AG04449 (cell line): ENCODE measurements around the gene NRG2.

Source experiments
- CTCF ChIA-PET: fragments of 350-600 bp; formaldehyde crosslinking; extraction: SDS; loops from one replicate; lab custom pipeline; 2021; ENCODE audit warnings: antibody characterized with exemption; lab: Yijun Ruan, JAX
- POLR2A ChIA-PET: fragments of 400-600, 350-600 bp; formaldehyde crosslinking; extraction: SDS; loops from one replicate; lab custom pipeline; 2020; ENCODE audit warnings: antibody characterized with exemption, inconsistent platforms; lab: Yijun Ruan, JAX
- DNase-seq: peaks from one replicate; pipeline ENCODE4 v3.0.0-alpha.2; 2010; ENCODE audit warnings: low read depth, low spot score
- H3K4me3 ChIP-seq: 2 replicates; pipeline ENCODE4 v1.5.1; 2011; ENCODE audit warnings: low read depth, mild to moderate bottlenecking, control low read depth, low read length
- TF ChIP-seq, protein P1 (sequence below): IDR thresholded peaks from one replicate; pipeline ENCODE4 v1.5.1; 2011; ENCODE audit warnings: mild to moderate bottlenecking, moderate library complexity, low read length, control low read depth, inconsistent platforms; ENCODE audit not compliant: insufficient read depth; ENCODE audit errors: missing control alignments

Gene NRG2

DNA sequence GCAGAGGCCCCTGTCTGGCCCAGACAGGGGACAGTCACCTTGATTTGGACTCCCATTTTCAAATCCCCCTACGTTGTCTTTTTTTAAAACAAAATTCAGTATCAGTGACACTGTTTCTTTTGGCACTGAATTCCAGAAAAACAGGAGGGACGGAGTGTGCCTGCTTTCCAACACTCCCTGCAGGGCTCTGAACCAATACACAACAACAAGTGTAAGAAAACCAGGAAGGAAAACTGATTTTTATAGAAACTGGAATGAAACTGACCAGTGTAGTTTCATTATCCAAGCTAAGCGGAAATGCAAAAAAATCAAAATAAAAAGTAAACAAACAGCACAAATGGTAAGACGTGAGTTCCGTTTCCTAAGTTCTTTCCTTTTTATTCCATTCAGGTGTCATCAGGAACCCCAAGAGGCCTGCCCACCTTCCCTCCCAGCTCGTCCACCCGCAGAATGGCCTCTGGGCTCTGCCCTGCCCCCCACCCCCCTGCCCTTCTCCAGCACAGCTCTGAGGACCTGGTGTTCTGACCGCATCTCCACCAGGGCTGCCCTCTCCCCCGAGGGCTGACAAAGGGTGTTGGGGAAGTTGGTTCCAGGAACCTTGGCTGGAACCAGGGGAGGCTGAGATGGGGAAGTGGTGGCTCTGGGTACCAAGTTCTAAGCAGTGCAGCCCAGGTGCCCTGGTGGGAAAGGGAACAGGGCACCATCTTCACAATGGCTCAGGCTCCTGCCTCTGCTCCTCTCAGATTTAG is 173.9 kb downstream of the NRG2 start:
- ChIA-PET POLR2A (no interaction called here), CTCF (interaction anchor here (1.1 to 1.3 kb wide), 2 partner anchors 10 to 94 kb away, joined by 3 read pairs; no protein-coding TSS in a partner anchor)
- no peak overlapping the region for H3K4me3 ChIP-seq
- DNase-seq, result no peak
- TF ChIP-seq, protein P1, sequence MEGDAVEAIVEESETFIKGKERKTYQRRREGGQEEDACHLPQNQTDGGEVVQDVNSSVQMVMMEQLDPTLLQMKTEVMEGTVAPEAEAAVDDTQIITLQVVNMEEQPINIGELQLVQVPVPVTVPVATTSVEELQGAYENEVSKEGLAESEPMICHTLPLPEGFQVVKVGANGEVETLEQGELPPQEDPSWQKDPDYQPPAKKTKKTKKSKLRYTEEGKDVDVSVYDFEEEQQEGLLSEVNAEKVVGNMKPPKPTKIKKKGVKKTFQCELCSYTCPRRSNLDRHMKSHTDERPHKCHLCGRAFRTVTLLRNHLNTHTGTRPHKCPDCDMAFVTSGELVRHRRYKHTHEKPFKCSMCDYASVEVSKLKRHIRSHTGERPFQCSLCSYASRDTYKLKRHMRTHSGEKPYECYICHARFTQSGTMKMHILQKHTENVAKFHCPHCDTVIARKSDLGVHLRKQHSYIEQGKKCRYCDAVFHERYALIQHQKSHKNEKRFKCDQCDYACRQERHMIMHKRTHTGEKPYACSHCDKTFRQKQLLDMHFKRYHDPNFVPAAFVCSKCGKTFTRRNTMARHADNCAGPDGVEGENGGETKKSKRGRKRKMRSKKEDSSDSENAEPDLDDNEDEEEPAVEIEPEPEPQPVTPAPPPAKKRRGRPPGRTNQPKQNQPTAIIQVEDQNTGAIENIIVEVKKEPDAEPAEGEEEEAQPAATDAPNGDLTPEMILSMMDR, result no peak

DNA sequence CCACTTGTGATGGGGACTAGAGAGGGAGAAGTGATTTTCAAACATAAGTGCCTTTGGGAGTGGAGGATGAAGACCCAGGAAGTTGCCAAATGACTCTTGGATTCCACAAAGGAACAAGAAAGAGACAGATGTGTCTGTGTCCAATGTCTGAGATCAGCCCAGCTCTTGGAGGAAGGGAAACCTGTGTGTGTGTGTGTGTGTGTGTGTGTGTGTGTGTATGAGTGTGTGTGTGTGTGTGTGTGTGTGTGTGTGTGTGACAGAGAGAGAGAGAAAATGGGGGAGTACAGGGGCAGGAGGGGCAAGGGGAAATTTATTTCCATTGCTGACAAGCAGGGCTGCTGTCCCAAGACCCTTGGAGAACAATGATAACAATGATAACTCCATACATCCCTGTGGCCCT is 175.5 kb downstream of the NRG2 start:
- TF ChIP-seq, protein P1, result no peak
- DNase-seq, result no peak
- no peak overlapping the region for H3K4me3 ChIP-seq
- ChIA-PET POLR2A (no interaction called here), CTCF (interaction anchor here (1.1 to 9.6 kb wide), 5 partner anchors 17 to 101 kb away, joined by 3 to 144 read pairs (median 14); no protein-coding TSS in a partner anchor)

DNA sequence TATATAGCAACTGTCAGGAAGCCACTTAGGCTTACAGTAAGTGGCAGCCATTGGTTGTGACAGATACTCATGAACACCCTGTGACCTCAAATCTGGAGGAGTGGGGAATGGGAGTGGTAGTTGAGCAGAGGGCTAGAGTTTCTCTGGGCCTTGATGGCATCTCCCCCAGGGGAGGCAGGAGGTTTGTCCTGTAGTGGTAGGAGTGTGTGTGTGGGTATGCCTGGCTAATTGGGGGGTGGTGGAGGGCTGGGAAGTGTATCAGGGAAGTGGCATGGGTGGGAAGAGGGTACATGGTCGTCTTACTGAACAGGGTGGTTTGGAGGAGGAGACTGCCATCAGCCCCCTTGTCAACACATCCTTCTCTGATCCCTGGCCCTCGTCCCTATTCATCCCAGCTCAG is 176.0 kb downstream of the NRG2 start:
- DNase-seq, result no peak
- ChIA-PET CTCF (interaction anchor here (0.8 to 9.6 kb wide), 7 partner anchors 17 to 102 kb away, joined by 3 to 144 read pairs (median 7); no protein-coding TSS in a partner anchor), POLR2A (no interaction called here)
- TF ChIP-seq, protein P1, result no peak
- no peak overlapping the region for H3K4me3 ChIP-seq

DNA sequence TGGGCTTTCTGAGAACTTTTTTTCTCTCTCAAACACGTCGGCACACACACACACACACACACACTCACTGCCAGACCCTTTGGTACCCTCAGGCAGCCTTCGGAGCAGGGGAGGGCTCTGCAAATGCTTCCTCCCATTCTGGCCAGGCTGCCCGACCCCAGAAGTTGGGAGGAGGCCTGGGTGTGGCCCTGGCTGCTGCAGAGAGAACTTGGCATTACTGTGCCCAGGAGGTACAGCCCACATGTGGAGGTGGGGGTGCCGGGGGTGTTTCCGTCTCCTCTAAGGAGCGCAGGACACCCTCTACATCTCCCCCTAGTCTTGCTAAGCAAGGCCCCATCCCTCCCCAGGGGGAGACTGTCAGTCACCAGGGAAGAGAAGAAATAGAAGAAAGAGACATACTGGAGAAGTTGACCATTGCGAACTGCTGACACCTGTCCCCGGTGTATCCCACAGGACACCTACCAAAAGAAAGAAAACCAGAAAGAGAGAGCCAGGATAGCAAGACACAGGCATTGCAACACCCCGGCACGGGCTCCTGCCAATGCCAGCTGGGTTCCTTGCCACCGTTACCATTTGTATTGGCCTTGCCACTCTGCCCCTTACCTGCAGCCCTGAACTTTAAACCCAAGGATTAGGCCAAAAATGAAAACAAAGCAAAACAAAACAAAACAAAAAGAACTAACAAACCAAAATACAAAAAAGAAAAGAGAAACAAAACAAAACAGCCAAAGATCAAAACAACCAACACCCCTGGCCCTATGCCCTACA is 178.2 kb downstream of the NRG2 start:
- DNase-seq, result no peak
- TF ChIP-seq, protein P1, result no peak
- H3K4me3 ChIP-seq, result no peak overlapping the region
- ChIA-PET POLR2A (no interaction called here), CTCF (interaction anchor here (0.9 to 9.6 kb wide), 14 partner anchors 8 to 233 kb away, joined by 3 to 144 read pairs (median 10); no protein-coding TSS in a partner anchor)

DNA sequence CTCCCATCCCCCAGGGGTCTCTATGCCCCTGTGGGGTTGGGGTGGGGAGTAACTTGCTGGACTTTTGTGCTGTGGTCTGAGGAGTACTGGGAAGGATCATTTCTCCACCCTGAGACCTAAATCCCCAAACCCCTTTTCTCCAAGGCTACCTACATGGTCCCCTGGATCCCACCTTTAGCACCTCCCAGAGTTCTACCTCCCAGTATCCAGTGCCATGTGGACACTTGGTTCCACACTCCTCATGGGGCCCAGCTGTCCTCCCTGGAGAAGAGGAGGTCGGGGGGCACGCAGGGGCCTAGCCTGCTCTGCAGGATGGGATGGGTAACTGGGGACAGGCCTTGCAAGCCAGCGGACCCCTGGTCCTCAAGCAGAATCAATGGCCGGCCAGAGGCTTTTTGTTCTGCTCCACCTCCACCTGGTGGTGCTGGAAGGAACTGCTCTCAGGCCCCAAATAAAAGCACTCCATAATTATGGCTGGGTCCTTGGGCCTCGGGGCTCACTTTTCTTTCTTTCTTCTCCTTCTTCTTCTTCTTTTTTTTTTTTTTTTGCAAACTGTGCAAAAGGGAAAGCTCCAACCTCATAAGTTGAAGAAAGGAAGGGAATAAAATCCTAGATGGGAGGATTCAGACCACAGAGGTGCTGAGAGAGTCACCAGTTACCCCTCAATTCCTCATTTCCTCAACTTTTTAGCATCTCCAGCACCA is 179.1 kb downstream of the NRG2 start:
- H3K4me3 ChIP-seq, result no peak overlapping the region
- POLR2A ChIA-PET, result no interaction called here
- DNase-seq, result no peak
- TF ChIP-seq, protein P1, result peak; percentile 72
- CTCF ChIA-PET, result interaction anchor here (0.8 to 9.6 kb wide), 22 partner anchors 8 to 232 kb away, joined by 3 to 144 read pairs (median 5); no protein-coding TSS in a partner anchor
